Measurements from ENCODE around the gene MAN1A1.

DNA sequence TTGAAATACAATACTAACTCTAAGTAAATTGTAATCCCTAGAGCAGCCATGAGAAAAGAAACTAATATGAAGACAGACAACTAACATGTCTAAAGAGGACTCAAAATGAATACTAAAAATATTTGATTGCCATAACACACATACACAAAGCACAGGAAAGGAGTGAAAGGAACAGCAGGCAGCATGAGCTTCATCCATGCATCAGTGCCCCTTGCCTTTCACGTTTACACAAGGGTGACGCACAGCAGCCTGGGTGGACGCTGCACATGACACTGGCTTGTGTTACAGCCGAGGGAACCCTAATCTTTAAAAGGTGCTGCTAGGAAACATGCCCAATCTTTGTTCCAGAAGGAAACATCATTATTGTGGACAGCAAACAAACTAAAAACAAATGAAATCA lies 123.5 kb downstream of the MAN1A1 start:
- TF ChIP-seq, protein P1, sequence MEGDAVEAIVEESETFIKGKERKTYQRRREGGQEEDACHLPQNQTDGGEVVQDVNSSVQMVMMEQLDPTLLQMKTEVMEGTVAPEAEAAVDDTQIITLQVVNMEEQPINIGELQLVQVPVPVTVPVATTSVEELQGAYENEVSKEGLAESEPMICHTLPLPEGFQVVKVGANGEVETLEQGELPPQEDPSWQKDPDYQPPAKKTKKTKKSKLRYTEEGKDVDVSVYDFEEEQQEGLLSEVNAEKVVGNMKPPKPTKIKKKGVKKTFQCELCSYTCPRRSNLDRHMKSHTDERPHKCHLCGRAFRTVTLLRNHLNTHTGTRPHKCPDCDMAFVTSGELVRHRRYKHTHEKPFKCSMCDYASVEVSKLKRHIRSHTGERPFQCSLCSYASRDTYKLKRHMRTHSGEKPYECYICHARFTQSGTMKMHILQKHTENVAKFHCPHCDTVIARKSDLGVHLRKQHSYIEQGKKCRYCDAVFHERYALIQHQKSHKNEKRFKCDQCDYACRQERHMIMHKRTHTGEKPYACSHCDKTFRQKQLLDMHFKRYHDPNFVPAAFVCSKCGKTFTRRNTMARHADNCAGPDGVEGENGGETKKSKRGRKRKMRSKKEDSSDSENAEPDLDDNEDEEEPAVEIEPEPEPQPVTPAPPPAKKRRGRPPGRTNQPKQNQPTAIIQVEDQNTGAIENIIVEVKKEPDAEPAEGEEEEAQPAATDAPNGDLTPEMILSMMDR (IDR thresholded peaks at IDR 0.05): no peak
- TF ChIP-seq POLR2A (IDR thresholded peaks at IDR 0.05): no peak
